HCT116 (cell line): ENCODE data around the gene PXN. TPM values are rescaled to one million over a fixed set of nuclear protein-coding genes. Genes with fewer than 3 reads are reported as not detected.
"Not testable (repeated sequence)": the region's sequence is repeated elsewhere in the genome, so short reads cannot be mapped to it uniquely, and the experiment has no call there.

ENCODE experiments used
- ATAC-seq: fragments of 200-7000 bp; cut with Tn5 transposase; 2 replicates; pipeline ENCODE4 v1.9.1; 2020; ENCODE audit warnings: mild to moderate bottlenecking, moderate library complexity
- BruUV-seq: library from RNA; stranded (reverse); fragments of 400-500 nt; replicated peaks from 2 replicates; lab custom pipeline; 2021; lab: Mats Ljungman, UMichigan
- CTCF ChIA-PET: fragments of 300-600 bp; sonication (Branson Sonifier 250); formaldehyde crosslinking; loops from one replicate; lab custom pipeline; 2021; ENCODE audit warnings: antibody characterized with exemption; lab: Charles Lee
- POLR2A ChIA-PET: fragments of 300-600, 350-600 bp; sonication (Branson Sonifier 250); formaldehyde crosslinking; loops from one replicate; lab custom pipeline; 2021; ENCODE audit warnings: antibody characterized with exemption; lab: Charles Lee
- RAD21 ChIA-PET, 2 experiments: fragments of 300-600 bp; sonication (Branson Sonifier 250); formaldehyde crosslinking; loops; one replicate each; lab custom pipeline; 2023; ENCODE audit warnings: low total read pairs in 2 of 2; ENCODE audit not compliant: uncharacterized antibody in 2 of 2, unreplicated experiment in 2 of 2, low non-redundant PET in 1 of 2; lab: Charles Lee
- DNase-seq: peaks from one replicate; pipeline ENCODE4 v3.0.0-alpha.2; 2010; ENCODE audit warnings: low read depth, low spot score
- H2AFZ ChIP-seq: fragments of 200-600 bp; shearing (Covaris generic), sonication (generic); 2 replicates; pipeline ENCODE4 v1.6.1; 2017; ENCODE audit warnings: low read depth, mixed run types, mixed read lengths, antibody characterized with exemption, low read length; ENCODE audit not compliant: poor library complexity, severe bottlenecking
- H3K27ac ChIP-seq: 2 replicates; pipeline ENCODE4 v1.5.1; 2012; ENCODE audit warnings: low read depth, low read length
- H3K27me3 ChIP-seq: fragments of 200-600 bp; sonication (generic); 2 replicates; pipeline ENCODE4 v1.6.1; 2016; ENCODE audit warnings: mixed run types, low read length, mixed read lengths; ENCODE audit not compliant: insufficient read depth
- H3K36me3 ChIP-seq, 2 experiments: fragments of 200-500 bp in 1 of 2; fragments of 200-600 bp in 1 of 2; sonication (Bioruptor generic) in 1 of 2; sonication (generic) in 1 of 2; 2 replicates each; pipeline versions ENCODE4 v1.5.1 to v1.6.1; 2014 to 2016; ENCODE audit warnings: low read length in 2 of 2, inconsistent platforms in 1 of 2, mixed read lengths in 1 of 2, mixed run types in 1 of 2; ENCODE audit not compliant: insufficient read depth in 2 of 2, control insufficient read depth in 1 of 2
- H3K4me1 ChIP-seq, 2 experiments: fragments of 200-600 bp in 1 of 2; sonication (generic) in 1 of 2; 2 replicates each; pipeline versions ENCODE4 v1.5.1 to v1.6.1; 2012 to 2017; ENCODE audit warnings: low read length in 2 of 2, inconsistent platforms in 1 of 2, mild to moderate bottlenecking in 1 of 2, mixed read lengths in 1 of 2, mixed run types in 1 of 2, moderate library complexity in 1 of 2; ENCODE audit not compliant: insufficient read depth in 2 of 2, control insufficient read depth in 1 of 2
- H3K4me2 ChIP-seq: fragments of 200-600 bp; sonication (generic); 2 replicates; pipeline ENCODE4 v1.6.1; 2017; ENCODE audit warnings: mixed run types, low read length, mixed read lengths
- H3K4me3 ChIP-seq, 2 experiments: fragments of 200-600 bp in 1 of 2; sonication (generic) in 1 of 2; replicated peaks in 1 of 2; 2 replicates each; pipeline ENCODE4 v1.5.1; 2011 to 2016; ENCODE audit warnings: low read length in 2 of 2, control low read depth in 1 of 2, low read depth in 1 of 2, mild to moderate bottlenecking in 1 of 2, mixed read lengths in 1 of 2, mixed run types in 1 of 2
- H3K79me2 ChIP-seq: fragments of 200-600 bp; sonication (generic); 2 replicates; pipeline ENCODE4 v1.6.1; 2017; ENCODE audit warnings: mild to moderate bottlenecking, mixed run types, low read length, moderate library complexity, mixed read lengths; ENCODE audit not compliant: insufficient read depth
- H3K9ac ChIP-seq: fragments of 200-600 bp; sonication (generic); 2 replicates; pipeline ENCODE4 v1.6.1; 2016; ENCODE audit warnings: low read length, mixed read lengths
- H3K9me2 ChIP-seq: fragments of 200-600 bp; sonication (generic), shearing (Covaris generic); 2 replicates; pipeline ENCODE4 v1.6.1; 2017; ENCODE audit warnings: mixed run types, mild to moderate bottlenecking, moderate library complexity; ENCODE audit not compliant: insufficient read depth
- H3K9me3 ChIP-seq, 2 experiments: fragments of 200-500 bp in 1 of 2; fragments of 200-600 bp in 1 of 2; sonication (Bioruptor generic) in 1 of 2; sonication (generic) in 1 of 2; 2 replicates each; pipeline ENCODE4 v1.6.1; 2014 to 2017; ENCODE audit warnings: low read length in 2 of 2, mixed read lengths in 2 of 2, inconsistent platforms in 1 of 2, low read depth in 1 of 2, mild to moderate bottlenecking in 1 of 2, mixed run types in 1 of 2, moderate library complexity in 1 of 2; ENCODE audit not compliant: control insufficient read depth in 1 of 2, insufficient read depth in 1 of 2
- H4K20me1 ChIP-seq: fragments of 200-600 bp; sonication (generic), shearing (Covaris generic); 2 replicates; pipeline ENCODE4 v1.6.1; 2017; ENCODE audit warnings: mixed run types, mild to moderate bottlenecking, moderate library complexity; ENCODE audit not compliant: insufficient read depth
- CBX3 ChIP-seq: IDR thresholded peaks from 2 replicates; pipeline ENCODE4 v1.6.1; 2012; ENCODE audit warnings: low read depth
- CEBPB ChIP-seq: IDR thresholded peaks from 2 replicates; pipeline ENCODE4 v1.6.1; 2012; ENCODE audit warnings: low read depth
- CTCF ChIP-seq, 3 experiments: fragments of 200-600 bp in 1 of 3; sonication (generic) in 1 of 3; IDR thresholded peaks in 2 of 3; conservative IDR thresholded peaks in 1 of 3; 2 replicates each; pipeline ENCODE4 v1.5.1; 2012 to 2017; ENCODE audit warnings: low read depth in 2 of 3, low read length in 2 of 3, antibody characterized with exemption in 1 of 3, borderline replicate concordance in 1 of 3, control low read depth in 1 of 3, mild to moderate bottlenecking in 1 of 3, mixed read lengths in 1 of 3, mixed run types in 1 of 3, moderate library complexity in 1 of 3; ENCODE audit not compliant: insufficient read depth in 1 of 3
- ELF1 ChIP-seq: IDR thresholded peaks from 2 replicates; pipeline ENCODE4 v1.6.1; 2012; ENCODE audit warnings: low read depth, borderline replicate concordance
- REST ChIP-seq: IDR thresholded peaks from 2 replicates; pipeline ENCODE4 v1.6.1; 2012; ENCODE audit warnings: low read depth
- SIN3A ChIP-seq: IDR thresholded peaks from 2 replicates; pipeline ENCODE4 v1.6.1; 2012; ENCODE audit warnings: low read depth
- SRF ChIP-seq: IDR thresholded peaks from 2 replicates; pipeline ENCODE4 v1.6.1; 2012; ENCODE audit warnings: low read depth
- ZNF274 ChIP-seq: fragments of 200-500 bp; sonication (Bioruptor generic); IDR thresholded peaks from 2 replicates; pipeline ENCODE4 v1.6.1; 2014; ENCODE audit warnings: mild to moderate bottlenecking, low read depth, low read length, inconsistent platforms
- intact Hi-C: fragments of 100-400 bp; cut with micrococcal nuclease; formaldehyde crosslinking; loops from 2 replicates; pipeline ENCODE4 v1.10.0; 2022
- total RNA-seq: library from RNA; stranded (reverse); gene quantifications from one replicate; pipeline ENCODE4 v1.2.1, GENCODE V29; 2021; ENCODE audit not compliant: unreplicated experiment
- TF ChIP-seq, protein P1 (sequence below): IDR thresholded peaks from 2 replicates; pipeline ENCODE4 v1.6.1; 2012

The PXN gene
- total RNA-seq, 1 experiment from 2014 or later: 211 TPM

- Histone ChIP-seq H3K27me3 (no peaks in the 10 kb centered on the region), H3K9ac (no peak overlapping the region), H3K9me2 (no peaks in the 10 kb centered on the region), H3K36me3 (peaks cover 16 to 17% of the 10 kb centered on the region in 2 experiments; a peak in 2 of 4 replicates), H3K4me2 (no peak overlapping the region), H4K20me1 (no peaks in the 10 kb centered on the region), H2AFZ (no peak overlapping the region), H3K4me1 (peaks cover 0 to 4% of the 10 kb centered on the region in 2 experiments; a peak in 3 of 4 replicates), H3K79me2 (peaks cover 5% of the 10 kb centered on the region; the same call in 1 of the 2 replicates), H3K27ac (no peak overlapping the region), H3K4me3 (no peak overlapping the region), H3K9me3 (no peaks in the 10 kb centered on the region)
- ChIA-PET POLR2A (no interaction called here), CTCF (interaction anchor here (1.5 kb wide), 1 partner anchor 29 kb away, joined by 4 read pairs; no protein-coding TSS in a partner anchor), RAD21 (no interaction called here)
- DNase-seq (no peak), ATAC-seq (no peak)
- no TSS peak for BruUV-seq
- intact Hi-C loops: no loop called here
- TF ChIP-seq REST: no peak
- TF ChIP-seq, protein P1, sequence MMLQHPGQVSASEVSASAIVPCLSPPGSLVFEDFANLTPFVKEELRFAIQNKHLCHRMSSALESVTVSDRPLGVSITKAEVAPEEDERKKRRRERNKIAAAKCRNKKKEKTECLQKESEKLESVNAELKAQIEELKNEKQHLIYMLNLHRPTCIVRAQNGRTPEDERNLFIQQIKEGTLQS: no peak
- no peak for TF ChIP-seq CBX3
- no peak for TF ChIP-seq ELF1
- no peak for TF ChIP-seq SIN3A
- no peak for TF ChIP-seq CEBPB
- TF ChIP-seq ZNF274: no peak
- no peak for TF ChIP-seq SRF
- TF ChIP-seq CTCF (IDR thresholded peaks at IDR 0.05 in 2 of 3, conservative IDR thresholded peaks at IDR 0.05 in 1 of 3; ENCODE audit: borderline replicate concordance in 1 of 3, insufficient read depth in 1 of 3, low read depth in 2 of 3, low read length in 2 of 3): no peak
These were observed 58.3 kb downstream of the PXN start for GRCh38 chr12:120207227-120207626.

GRCh38 chr12:120206781-120207180 is 58.7 kb downstream of the PXN start:
- H3K79me2 ChIP-seq, intact Hi-C loops, H3K4me1 ChIP-seq, ATAC-seq, BruUV-seq, H3K9me3 ChIP-seq, H3K9me2 ChIP-seq, H4K20me1 ChIP-seq, H3K9ac ChIP-seq, RAD21 ChIA-PET, H3K4me2 ChIP-seq, POLR2A ChIA-PET, DNase-seq, H3K27me3 ChIP-seq, H3K4me3 ChIP-seq, H3K27ac ChIP-seq, H2AFZ ChIP-seq: not testable (repeated sequence)
- CTCF ChIA-PET: interaction anchor here (1.5 kb wide), 1 partner anchor 29 kb away, joined by 4 read pairs; no protein-coding TSS in a partner anchor
- H3K36me3 ChIP-seq: peaks cover 12 to 16% of the 10 kb centered on the region in 2 experiments; a peak in 2 of 4 replicates
